ENCODE data around the gene ENDOV. TPM values are rescaled to one million over a fixed set of nuclear protein-coding genes. Genes with fewer than 3 reads are reported as not detected.
A peak's percentile ranks its signal among the peaks of the same experiment; 100 is the strongest.

ENDOV gene
- total and polyA plus RNA-seq, 2 donors from 2014 or later, result 20.3 to 28.0 TPM

DNA sequence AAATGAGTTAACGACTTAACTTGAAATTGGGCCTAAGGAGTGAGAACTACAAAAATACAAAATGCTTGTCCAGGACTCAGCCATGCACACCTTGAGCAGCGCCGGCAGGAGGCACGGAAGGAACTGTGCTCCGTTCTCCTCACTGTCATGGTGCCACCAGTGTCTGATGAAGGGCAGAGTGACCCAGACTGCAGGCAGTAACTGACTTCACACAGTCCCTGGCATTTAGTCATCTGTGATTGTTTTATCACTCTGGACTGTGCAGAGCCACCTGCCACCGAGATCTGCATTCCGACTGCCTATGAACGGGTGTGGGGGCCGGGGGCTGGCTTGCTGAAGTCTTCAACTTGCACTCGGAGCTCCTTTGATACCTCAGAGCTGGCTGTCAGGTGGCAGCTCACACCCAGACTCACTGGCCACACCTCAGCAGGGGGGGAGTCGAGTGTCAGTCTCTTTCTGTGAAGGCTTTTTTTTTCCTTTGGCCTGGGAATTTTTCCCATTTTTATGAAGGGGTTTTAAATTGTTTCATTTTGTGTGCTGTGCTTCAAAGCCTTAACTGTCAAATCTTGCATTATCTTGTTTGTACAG is 20.2 kb upstream of the ENDOV start:
- Histone ChIP-seq H3K36me3 (ENCODE audit: control insufficient read depth in 2 of 3, insufficient read depth in 3 of 3, low read length in 3 of 3) (peaks cover 0 to 19% (median 18%) of the 10 kb centered on the region in 3 donors), H3K9ac (ENCODE audit: low read length in 3 of 3) (no peak overlapping the region), H3K9me3 (ENCODE audit: control insufficient read depth in 2 of 3, insufficient read depth in 1 of 3, low read length in 3 of 3) (no peaks in the 10 kb centered on the region), H3K27ac (ENCODE audit: low read depth in 2 of 2, low read length in 2 of 2) (no peak overlapping the region), H3K4me1 (ENCODE audit: control insufficient read depth in 2 of 3, insufficient read depth in 2 of 3, low read depth in 1 of 3, low read length in 3 of 3) (peaks cover 0 to 12% (median 12%) of the 10 kb centered on the region in 3 donors), H3K4me3 (ENCODE audit: low read length in 3 of 3) (no peak overlapping the region), H3K27me3 (ENCODE audit: control insufficient read depth, insufficient read depth, low read length) (no peaks in the 10 kb centered on the region)
- TF ChIP-seq, protein P1, sequence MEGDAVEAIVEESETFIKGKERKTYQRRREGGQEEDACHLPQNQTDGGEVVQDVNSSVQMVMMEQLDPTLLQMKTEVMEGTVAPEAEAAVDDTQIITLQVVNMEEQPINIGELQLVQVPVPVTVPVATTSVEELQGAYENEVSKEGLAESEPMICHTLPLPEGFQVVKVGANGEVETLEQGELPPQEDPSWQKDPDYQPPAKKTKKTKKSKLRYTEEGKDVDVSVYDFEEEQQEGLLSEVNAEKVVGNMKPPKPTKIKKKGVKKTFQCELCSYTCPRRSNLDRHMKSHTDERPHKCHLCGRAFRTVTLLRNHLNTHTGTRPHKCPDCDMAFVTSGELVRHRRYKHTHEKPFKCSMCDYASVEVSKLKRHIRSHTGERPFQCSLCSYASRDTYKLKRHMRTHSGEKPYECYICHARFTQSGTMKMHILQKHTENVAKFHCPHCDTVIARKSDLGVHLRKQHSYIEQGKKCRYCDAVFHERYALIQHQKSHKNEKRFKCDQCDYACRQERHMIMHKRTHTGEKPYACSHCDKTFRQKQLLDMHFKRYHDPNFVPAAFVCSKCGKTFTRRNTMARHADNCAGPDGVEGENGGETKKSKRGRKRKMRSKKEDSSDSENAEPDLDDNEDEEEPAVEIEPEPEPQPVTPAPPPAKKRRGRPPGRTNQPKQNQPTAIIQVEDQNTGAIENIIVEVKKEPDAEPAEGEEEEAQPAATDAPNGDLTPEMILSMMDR (IDR thresholded peaks at IDR 0.05; ENCODE audit: borderline replicate concordance, extremely low read depth, insufficient read depth), result no peak
- DNase-seq (no peak), FAIRE-seq (no peak)
- intact Hi-C loops (cut with DNase I), result no loop called here

DNA sequence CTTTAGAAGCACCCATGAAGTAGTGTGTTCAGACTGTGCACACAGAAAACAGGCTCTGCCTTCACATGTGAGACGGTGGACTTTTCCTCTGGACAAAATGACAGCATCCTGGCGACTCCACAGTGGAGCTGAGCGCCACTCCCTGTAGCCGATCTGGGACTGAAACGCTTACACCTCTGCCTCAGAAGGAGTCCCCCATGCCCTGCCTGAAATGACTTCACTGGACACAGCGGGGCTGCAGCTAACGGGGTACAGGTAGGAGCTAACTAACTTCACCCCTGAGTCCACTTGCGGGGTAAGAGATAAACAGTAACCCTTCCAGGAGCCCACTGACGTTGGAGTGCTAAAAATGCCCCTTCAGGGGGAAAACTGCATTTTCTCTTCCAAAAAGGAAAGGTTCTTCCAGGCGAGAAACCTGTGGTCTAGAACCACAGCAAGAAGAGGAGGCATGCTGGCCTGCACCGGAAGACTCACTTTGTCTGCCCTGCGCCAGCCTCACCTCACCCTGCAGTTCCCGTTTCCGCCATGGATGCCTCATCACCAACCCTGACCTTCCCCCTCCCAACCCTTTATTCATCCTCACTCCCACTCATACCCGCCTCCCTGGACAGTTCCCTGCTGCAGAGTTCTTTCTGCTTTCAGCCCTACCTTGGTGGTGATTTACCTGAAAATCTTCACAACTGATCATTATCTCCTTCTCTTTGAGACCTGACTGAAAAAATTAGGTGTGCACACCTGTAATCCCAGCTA is 19.4 kb upstream of the ENDOV start:
- no peak for FAIRE-seq
- Histone ChIP-seq H3K4me3 (ENCODE audit: low read length in 3 of 3) (no peak overlapping the region), H3K9me3 (ENCODE audit: control insufficient read depth in 2 of 3, insufficient read depth in 1 of 3, low read length in 3 of 3) (no peaks in the 10 kb centered on the region), H3K27me3 (ENCODE audit: control insufficient read depth, insufficient read depth, low read length) (no peaks in the 10 kb centered on the region), H3K9ac (ENCODE audit: low read length in 3 of 3) (no peak overlapping the region), H3K36me3 (ENCODE audit: control insufficient read depth in 2 of 3, insufficient read depth in 3 of 3, low read length in 3 of 3) (peaks cover 0 to 16% (median 13%) of the 10 kb centered on the region in 3 donors), H3K27ac (ENCODE audit: low read depth in 2 of 2, low read length in 2 of 2) (no peak overlapping the region), H3K4me1 (ENCODE audit: control insufficient read depth in 2 of 3, insufficient read depth in 2 of 3, low read depth in 1 of 3, low read length in 3 of 3) (peaks cover 0 to 12% (median 8%) of the 10 kb centered on the region in 3 donors)
- peak in 3 of 5 donors; percentile 49 to 65 (median 60) for DNase-seq
- intact Hi-C loops (cut with DNase I), result no loop called here
- TF ChIP-seq, protein P1 (IDR thresholded peaks at IDR 0.05; ENCODE audit: borderline replicate concordance, extremely low read depth, insufficient read depth), result no peak

GRCh38 chr17:80396157-80397033 is 18.6 kb upstream of the ENDOV start:
- intact Hi-C loops (cut with DNase I), result no loop called here
- Histone ChIP-seq H3K36me3 (ENCODE audit: control insufficient read depth in 2 of 3, insufficient read depth in 3 of 3, low read length in 3 of 3) (peaks cover 0 to 16% (median 8%) of the 10 kb centered on the region in 3 donors), H3K27ac (ENCODE audit: low read depth in 2 of 2, low read length in 2 of 2) (peak overlapping the region in 1 of 2 donors; percentile 48), H3K4me3 (ENCODE audit: low read length in 3 of 3) (no peak overlapping the region), H3K9ac (ENCODE audit: low read length in 3 of 3) (no peak overlapping the region), H3K4me1 (ENCODE audit: control insufficient read depth in 2 of 3, insufficient read depth in 2 of 3, low read depth in 1 of 3, low read length in 3 of 3) (peaks cover 0 to 12% (median 8%) of the 10 kb centered on the region in 3 donors), H3K27me3 (ENCODE audit: control insufficient read depth, insufficient read depth, low read length) (no peaks in the 10 kb centered on the region), H3K9me3 (ENCODE audit: control insufficient read depth in 2 of 3, insufficient read depth in 1 of 3, low read length in 3 of 3) (no peaks in the 10 kb centered on the region)
- TF ChIP-seq, protein P1 (IDR thresholded peaks at IDR 0.05; ENCODE audit: borderline replicate concordance, extremely low read depth, insufficient read depth), result no peak
- DNase-seq (peak in 2 of 5 donors; percentile 26 to 35), FAIRE-seq (no peak)

All from kidney (tissue), 14 donors.